HepG2 (cell line): ENCODE measurements around the gene ARHGAP35. TPM values are rescaled to one million over a fixed set of nuclear protein-coding genes. Genes with fewer than 3 reads are reported as not detected.
A peak's percentile ranks its signal among the peaks of the same experiment; 100 is the strongest.

Experiments used
- FOXM1 ChIP-seq: sonication (generic); formaldehyde crosslinking; IDR thresholded peaks from 2 replicates; pipeline ENCODE4 v1.5.0; 2020; ENCODE audit warnings: missing genetic modification reagents
- HNRNPL ChIP-seq: fragments of 200-400 bp; formaldehyde crosslinking; IDR thresholded peaks from 2 replicates; pipeline ENCODE4 v1.6.1; 2017; ENCODE audit warnings: mild to moderate bottlenecking, low read depth, low read length
- IKZF1 ChIP-seq: fragments of 450-650 bp; IDR thresholded peaks from 2 replicates; pipeline ENCODE4 v1.7.1; 2016
- MIER2 ChIP-seq: IDR thresholded peaks from 2 replicates; pipeline ENCODE4 v1.6.1; 2016; ENCODE audit warnings: missing biosample characterization, missing genetic modification reagents
- NFE2 ChIP-seq: sonication (generic); formaldehyde crosslinking; IDR thresholded peaks from 2 replicates; pipeline ENCODE4 v1.4.0; 2020; ENCODE audit warnings: missing genetic modification reagents
- NFKBIZ ChIP-seq: IDR thresholded peaks from 2 replicates; pipeline ENCODE4 v1.6.1; 2018; ENCODE audit warnings: missing genetic modification reagents, missing compliant biosample characterization
- NFYC ChIP-seq: IDR thresholded peaks from 2 replicates; pipeline ENCODE4 v1.6.1; 2016; ENCODE audit warnings: missing genetic modification reagents, missing compliant biosample characterization
- NONO ChIP-seq, 2 experiments: fragments of 450-650 bp in 1 of 2; sonication (generic) in 1 of 2; formaldehyde crosslinking in 1 of 2; IDR thresholded peaks in 1 of 2; conservative IDR thresholded peaks in 1 of 2; 2 replicates each; pipeline versions ENCODE4 v1.6.1 to v1.8.0; 2017 to 2022; ENCODE audit warnings: mild to moderate bottlenecking in 1 of 2, missing genetic modification reagents in 1 of 2, moderate library complexity in 1 of 2
- POLR2G ChIP-seq: fragments of 200-400 bp; formaldehyde crosslinking; IDR thresholded peaks from 2 replicates; pipeline ENCODE4 v1.6.1; 2018; ENCODE audit warnings: mild to moderate bottlenecking, low read depth, low read length, moderate library complexity
- RBM39 ChIP-seq: fragments of 200-400 bp; formaldehyde crosslinking; IDR thresholded peaks from one replicate; pipeline ENCODE4 v1.6.1; 2018; ENCODE audit warnings: antibody characterized with exemption, mild to moderate bottlenecking, low read depth, low read length; ENCODE audit not compliant: poor library complexity, severe bottlenecking
- SYNCRIP ChIP-seq: fragments of 200-400 bp; formaldehyde crosslinking; IDR thresholded peaks from 2 replicates; pipeline ENCODE4 v1.6.1; 2018; ENCODE audit warnings: mild to moderate bottlenecking, low read depth, low read length; ENCODE audit not compliant: insufficient read depth
- U2AF2 ChIP-seq: fragments of 200-400 bp; formaldehyde crosslinking; IDR thresholded peaks from 2 replicates; pipeline ENCODE4 v1.6.1; 2017; ENCODE audit warnings: low read depth, mild to moderate bottlenecking, low read length
- XBP1 ChIP-seq: sonication (generic); formaldehyde crosslinking; IDR thresholded peaks from 2 replicates; pipeline ENCODE4 v1.5.0; 2020; ENCODE audit warnings: missing genetic modification reagents
- YY1 ChIP-seq: IDR thresholded peaks from 2 replicates; pipeline ENCODE4 v1.6.1; 2011; ENCODE audit warnings: low read length, low read depth, moderate library complexity, mild to moderate bottlenecking; ENCODE audit not compliant: insufficient read depth, insufficient replicate concordance
- ZC3H4 ChIP-seq: sonication (generic); formaldehyde crosslinking; IDR thresholded peaks from 2 replicates; pipeline ENCODE4 v1.4.0; 2020; ENCODE audit warnings: missing genetic modification reagents, borderline replicate concordance
- ZFAT ChIP-seq: sonication (generic); formaldehyde crosslinking; conservative IDR thresholded peaks from 2 replicates; pipeline ENCODE4 v1.8.1; 2023; ENCODE audit warnings: missing genetic modification reagents, inconsistent platforms
- ZFP36L1 ChIP-seq: sonication (generic); formaldehyde crosslinking; IDR thresholded peaks from 2 replicates; pipeline ENCODE4 v1.8.0; 2022; ENCODE audit warnings: mild to moderate bottlenecking, missing genetic modification reagents, moderate library complexity
- ZFP82 ChIP-seq: sonication (generic); formaldehyde crosslinking; IDR thresholded peaks from 2 replicates; pipeline ENCODE4 v1.5.1; 2020; ENCODE audit warnings: mild to moderate bottlenecking, missing genetic modification reagents, borderline replicate concordance
- ZKSCAN1 ChIP-seq: fragments of 150-350 bp; IDR thresholded peaks from 2 replicates; pipeline ENCODE4 v1.6.1; 2014; ENCODE audit warnings: low read length
- ZNF143 ChIP-seq: sonication (generic); formaldehyde crosslinking; IDR thresholded peaks from 2 replicates; pipeline ENCODE4 v1.4.0; 2020; ENCODE audit warnings: missing genetic modification reagents
- ZNF367 ChIP-seq: sonication (generic); formaldehyde crosslinking; IDR thresholded peaks from 2 replicates; pipeline ENCODE4 v1.4.0; 2020; ENCODE audit warnings: missing genetic modification reagents, borderline replicate concordance
- ZNF414 ChIP-seq: sonication (generic); formaldehyde crosslinking; IDR thresholded peaks from 2 replicates; pipeline ENCODE4 v1.5.0; 2020; ENCODE audit warnings: missing genetic modification reagents
- ZNF460 ChIP-seq: sonication (generic); formaldehyde crosslinking; IDR thresholded peaks from 2 replicates; pipeline ENCODE4 v1.5.1; 2020; ENCODE audit warnings: missing genetic modification reagents, mild to moderate bottlenecking, borderline replicate concordance
- ZNF740 ChIP-seq: sonication (generic); formaldehyde crosslinking; IDR thresholded peaks from 2 replicates; pipeline ENCODE4 v1.4.0; 2020; ENCODE audit warnings: missing genetic modification reagents
- ZNF768 ChIP-seq: sonication (generic); formaldehyde crosslinking; IDR thresholded peaks from 2 replicates; pipeline ENCODE4 v1.4.0; 2020; ENCODE audit warnings: missing genetic modification reagents
- polyA plus RNA-seq, 8 experiments: library from polyadenylated mRNA; depleted of rRNA in 3 of 8; stranded (reverse) in 7 of 8; unstranded in 1 of 8; fragments of >200 nt; fragmentation: Illumina TruSeq in 4 of 8; extraction: Trizol in 4 of 8; gene quantifications; 2 replicates each; pipeline versions ENCODE4 v1.2.1 to v1.2.3, GENCODE V29; 2011 to 2016; ENCODE audit warnings: low read depth in 4 of 8, missing spikeins in 1 of 8, mixed read lengths in 1 of 8; ENCODE audit not compliant: insufficient read depth in 1 of 8
- total RNA-seq, 5 experiments: library from RNA; depleted of rRNA; stranded (reverse); fragments of >200 nt; fragmentation: Illumina TruSeq; extraction: Trizol; gene quantifications; 2 replicates each; pipeline ENCODE4 v1.2.3, GENCODE V29; 2016; ENCODE audit warnings: low read depth in 1 of 5
- TF ChIP-seq, protein P1 (sequence below), 2 experiments: sonication (generic) in 1 of 2; formaldehyde crosslinking in 1 of 2; IDR thresholded peaks; 2 replicates each; pipeline versions ENCODE4 v1.4.0 to v1.6.1; 2018 to 2020; ENCODE audit warnings: missing genetic modification reagents in 2 of 2, borderline replicate concordance in 1 of 2, low read depth in 1 of 2, mild to moderate bottlenecking in 1 of 2, missing biosample characterization in 1 of 2
- TF ChIP-seq, protein P2 (sequence below): IDR thresholded peaks from 2 replicates; pipeline ENCODE4 v1.6.1; 2016; ENCODE audit warnings: low read depth, control low read depth

ARHGAP35 gene
- total and polyA plus RNA-seq, 2 of the 13 experiments (the other 11 are each of a cell fraction or from before 2014, with no cell fraction given) = 30.1 to 30.2 TPM

- TF ChIP-seq ZNF143 (CRISPR knock-in tag) (peak; percentile 22; the same call in 1 of the 2 replicates), SYNCRIP (no peak), RBM39 (peak; percentile 87), MIER2 (CRISPR knock-in tag) (no peak), ZFAT (peak; percentile 41; the same call in 1 of the 2 replicates), POLR2G (peak; percentile 89), ZFP36L1 (CRISPR knock-in tag) (no peak; the same call in none of the 2 replicates), NFE2 (no peak), ZKSCAN1 (no peak), NFKBIZ (0 out of 2 replicates have a peak, but pooled peaks have one; percentile 28), ZNF460 (no peak), YY1 (peak; percentile 2), ZNF414 (CRISPR knock-in tag) (no peak; the same call in 1 of the 2 replicates), FOXM1 (CRISPR knock-in tag) (peak; percentile 12; the same call in 1 of the 2 replicates), NFYC (CRISPR knock-in tag) (peak; percentile 91), U2AF2 (no peak), XBP1 (CRISPR knock-in tag) (no peak), IKZF1 (no peak), ZC3H4 (CRISPR knock-in tag) (peak; percentile 80), ZFP82 (CRISPR knock-in tag) (no peak), NONO (IDR thresholded peaks at IDR 0.05) (no peak), NONO (CRISPR knock-in tag; conservative IDR thresholded peaks at IDR 0.05) (peak; percentile 87), HNRNPL (no peak), ZNF740 (CRISPR knock-in tag) (peak; percentile 38), ZNF367 (CRISPR knock-in tag) (no peak), ZNF768 (CRISPR knock-in tag) (no peak)
- TF ChIP-seq, protein P1, sequence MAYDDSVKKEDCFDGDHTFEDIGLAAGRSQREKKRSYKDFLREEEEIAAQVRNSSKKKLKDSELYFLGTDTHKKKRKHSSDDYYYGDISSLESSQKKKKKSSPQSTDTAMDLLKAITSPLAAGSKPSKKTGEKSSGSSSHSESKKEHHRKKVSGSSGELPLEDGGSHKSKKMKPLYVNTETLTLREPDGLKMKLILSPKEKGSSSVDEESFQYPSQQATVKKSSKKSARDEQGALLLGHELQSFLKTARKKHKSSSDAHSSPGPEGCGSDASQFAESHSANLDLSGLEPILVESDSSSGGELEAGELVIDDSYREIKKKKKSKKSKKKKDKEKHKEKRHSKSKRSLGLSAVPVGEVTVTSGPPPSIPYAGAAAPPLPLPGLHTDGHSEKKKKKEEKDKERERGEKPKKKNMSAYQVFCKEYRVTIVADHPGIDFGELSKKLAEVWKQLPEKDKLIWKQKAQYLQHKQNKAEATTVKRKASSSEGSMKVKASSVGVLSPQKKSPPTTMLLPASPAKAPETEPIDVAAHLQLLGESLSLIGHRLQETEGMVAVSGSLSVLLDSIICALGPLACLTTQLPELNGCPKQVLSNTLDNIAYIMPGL (CRISPR knock-in tag; IDR thresholded peaks at IDR 0.05; ENCODE audit: borderline replicate concordance in 1 of 2, low read depth in 1 of 2) = peak; percentile 46 to 84; a peak in 3 of 4 replicates
- TF ChIP-seq, protein P2, sequence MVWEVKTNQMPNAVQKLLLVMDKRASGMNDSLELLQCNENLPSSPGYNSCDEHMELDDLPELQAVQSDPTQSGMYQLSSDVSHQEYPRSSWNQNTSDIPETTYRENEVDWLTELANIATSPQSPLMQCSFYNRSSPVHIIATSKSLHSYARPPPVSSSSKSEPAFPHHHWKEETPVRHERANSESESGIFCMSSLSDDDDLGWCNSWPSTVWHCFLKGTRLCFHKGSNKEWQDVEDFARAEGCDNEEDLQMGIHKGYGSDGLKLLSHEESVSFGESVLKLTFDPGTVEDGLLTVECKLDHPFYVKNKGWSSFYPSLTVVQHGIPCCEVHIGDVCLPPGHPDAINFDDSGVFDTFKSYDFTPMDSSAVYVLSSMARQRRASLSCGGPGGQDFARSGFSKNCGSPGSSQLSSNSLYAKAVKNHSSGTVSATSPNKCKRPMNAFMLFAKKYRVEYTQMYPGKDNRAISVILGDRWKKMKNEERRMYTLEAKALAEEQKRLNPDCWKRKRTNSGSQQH (CRISPR knock-in tag) = 0 out of 2 replicates have a peak, but pooled peaks have one; percentile 44
Measured at GRCh38 chr19:46860125-46860845, 512 bp upstream of the ARHGAP35 start (continued).
